Coronary artery (tissue), 2 donors: ENCODE results near the gene CTCF.
A peak's percentile ranks its signal among the peaks of the same experiment; 100 is the strongest.

ENCODE experiments used
- DNase-seq: peaks from one replicate; pipeline ENCODE4 v3.0.0-alpha.2; 2017; ENCODE audit warnings: low spot score
- H3K27ac ChIP-seq, 2 donors: fragments of 200-600 bp; sonication (generic); one replicate each; pipeline ENCODE4 v1.5.1; 2016 to 2019
- H3K4me3 ChIP-seq: fragments of 200-600 bp; sonication (generic); 2 replicates; pipeline ENCODE4 v1.5.1; 2016; ENCODE audit warnings: mild to moderate bottlenecking, moderate library complexity
- TF ChIP-seq, protein P1 (sequence below): fragments of 200-600 bp; sonication (generic); IDR thresholded peaks from one replicate; pipeline ENCODE4 v1.5.1; 2019; ENCODE audit warnings: antibody characterized with exemption

The CTCF gene

GRCh38 chr16:67652578-67653127 lies 90.3 kb downstream of the CTCF start:
- DNase-seq = no peak
- TF ChIP-seq, protein P1, sequence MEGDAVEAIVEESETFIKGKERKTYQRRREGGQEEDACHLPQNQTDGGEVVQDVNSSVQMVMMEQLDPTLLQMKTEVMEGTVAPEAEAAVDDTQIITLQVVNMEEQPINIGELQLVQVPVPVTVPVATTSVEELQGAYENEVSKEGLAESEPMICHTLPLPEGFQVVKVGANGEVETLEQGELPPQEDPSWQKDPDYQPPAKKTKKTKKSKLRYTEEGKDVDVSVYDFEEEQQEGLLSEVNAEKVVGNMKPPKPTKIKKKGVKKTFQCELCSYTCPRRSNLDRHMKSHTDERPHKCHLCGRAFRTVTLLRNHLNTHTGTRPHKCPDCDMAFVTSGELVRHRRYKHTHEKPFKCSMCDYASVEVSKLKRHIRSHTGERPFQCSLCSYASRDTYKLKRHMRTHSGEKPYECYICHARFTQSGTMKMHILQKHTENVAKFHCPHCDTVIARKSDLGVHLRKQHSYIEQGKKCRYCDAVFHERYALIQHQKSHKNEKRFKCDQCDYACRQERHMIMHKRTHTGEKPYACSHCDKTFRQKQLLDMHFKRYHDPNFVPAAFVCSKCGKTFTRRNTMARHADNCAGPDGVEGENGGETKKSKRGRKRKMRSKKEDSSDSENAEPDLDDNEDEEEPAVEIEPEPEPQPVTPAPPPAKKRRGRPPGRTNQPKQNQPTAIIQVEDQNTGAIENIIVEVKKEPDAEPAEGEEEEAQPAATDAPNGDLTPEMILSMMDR = no peak
- peak overlapping the region; percentile 64 for H3K4me3 ChIP-seq
- H3K27ac ChIP-seq = no peak overlapping the region

- TF ChIP-seq, protein P1 = no peak
- no peak for DNase-seq
- peak overlapping the region; percentile 64 for H3K4me3 ChIP-seq
Measured at GRCh38 chr16:67653128-67653788, 90.9 kb downstream of the CTCF start.

GRCh38 chr16:67653789-67654402 lies 91.6 kb downstream of the CTCF start:
- DNase-seq = no peak
- Histone ChIP-seq H3K27ac (no peak overlapping the region), H3K4me3 (peak overlapping the region; percentile 64)
- TF ChIP-seq, protein P1 = no peak

More at GRCh38 chr16:67653128-67653788, 90.9 kb downstream of the CTCF start:
- H3K27ac ChIP-seq = no peak overlapping the region

- Histone ChIP-seq H3K4me3 (no peak overlapping the region), H3K27ac (no peak overlapping the region)
- TF ChIP-seq, protein P1 = no peak
- no peak for DNase-seq
Measured at GRCh38 chr16:67654403-67654911, 92.1 kb downstream of the CTCF start.

DNA sequence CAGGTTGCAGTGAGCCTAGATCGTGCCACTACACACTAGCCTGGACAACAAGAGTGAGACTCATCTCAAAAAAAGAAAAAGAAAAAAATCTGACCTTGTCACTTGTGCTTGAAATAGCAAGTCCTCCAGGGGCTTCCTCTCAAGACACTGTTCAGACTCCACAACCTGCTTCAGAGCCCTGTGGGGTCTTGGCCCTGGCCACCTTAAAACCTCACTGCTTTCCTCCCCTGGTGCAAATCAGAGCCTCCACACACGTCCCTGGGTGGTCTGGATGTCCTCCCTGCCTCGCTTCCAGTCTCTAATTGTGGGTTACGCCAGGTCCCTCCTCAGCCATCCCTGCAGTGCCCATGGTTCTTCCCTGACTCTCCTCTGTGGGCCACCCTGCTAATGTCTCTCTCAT lies 93.0 kb downstream of the CTCF start:
- no peak for DNase-seq
- Histone ChIP-seq H3K4me3 (no peak overlapping the region), H3K27ac (no peak overlapping the region)
- TF ChIP-seq, protein P1 = no peak

DNA sequence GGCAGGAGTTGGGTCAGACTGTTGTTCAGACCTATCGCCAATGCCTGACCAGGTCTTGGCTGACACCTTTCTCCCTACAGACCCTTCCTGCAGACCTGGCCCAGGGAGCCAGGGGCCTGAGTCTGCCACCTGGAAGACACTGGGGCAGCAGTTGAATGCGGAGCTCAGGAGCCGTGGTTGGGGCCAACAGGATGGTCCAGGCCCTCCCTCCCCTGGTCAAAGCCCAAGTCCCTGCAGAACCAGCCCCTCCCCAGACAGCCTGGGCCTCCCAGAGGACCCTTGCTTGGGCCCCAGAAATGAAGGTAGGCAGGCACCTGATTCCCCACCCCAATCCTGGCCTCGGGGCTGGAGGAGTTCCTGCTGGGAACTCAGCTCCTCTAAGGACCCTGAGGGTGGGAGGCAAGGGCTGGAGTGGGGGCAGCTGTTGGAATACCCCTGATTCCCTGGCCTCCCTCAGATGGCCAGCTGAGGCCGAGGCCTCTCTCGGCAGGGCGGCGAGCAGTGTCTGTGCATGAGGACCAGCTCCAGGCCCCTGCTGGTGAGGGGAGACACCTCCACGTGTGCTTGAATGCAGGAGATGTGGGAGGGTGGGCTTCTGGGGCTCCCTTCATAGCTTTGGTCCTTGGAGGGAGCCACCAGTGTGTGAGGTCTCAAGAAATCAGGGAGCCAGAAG lies 94.2 kb downstream of the CTCF start:
- DNase-seq = no peak
- TF ChIP-seq, protein P1 = no peak
- Histone ChIP-seq H3K4me3 (no peak overlapping the region), H3K27ac (no peak overlapping the region)
